ENCODE results near the gene NR2C2AP. TPM values are rescaled to one million over a fixed set of nuclear protein-coding genes. Genes with fewer than 3 reads are reported as not detected.
A peak's percentile ranks its signal among the peaks of the same experiment; 100 is the strongest.

The NR2C2AP gene, protein sequence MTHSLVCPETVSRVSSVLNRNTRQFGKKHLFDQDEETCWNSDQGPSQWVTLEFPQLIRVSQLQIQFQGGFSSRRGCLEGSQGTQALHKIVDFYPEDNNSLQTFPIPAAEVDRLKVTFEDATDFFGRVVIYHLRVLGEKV
- 30.7 and 31.7 TPM in 2 replicates for total RNA-seq (2021)
- long read RNA-seq, transcript NR2C2AP-205 (2 exons, 375 nt) = minor isoform, 5 of 118 reads
- long read RNA-seq, transcript NR2C2AP-201 (5 exons, 1,293 nt) = major isoform, 42 of 118 reads
- long read RNA-seq, transcript NR2C2AP-207 (4 exons, 899 nt) = minor isoform, 13 of 118 reads
- long read RNA-seq, partial matches to known transcripts = 16 of 118 reads
- long read RNA-seq, other reads (novel, unspliced or antisense) = 36 of 118 reads

DNA sequence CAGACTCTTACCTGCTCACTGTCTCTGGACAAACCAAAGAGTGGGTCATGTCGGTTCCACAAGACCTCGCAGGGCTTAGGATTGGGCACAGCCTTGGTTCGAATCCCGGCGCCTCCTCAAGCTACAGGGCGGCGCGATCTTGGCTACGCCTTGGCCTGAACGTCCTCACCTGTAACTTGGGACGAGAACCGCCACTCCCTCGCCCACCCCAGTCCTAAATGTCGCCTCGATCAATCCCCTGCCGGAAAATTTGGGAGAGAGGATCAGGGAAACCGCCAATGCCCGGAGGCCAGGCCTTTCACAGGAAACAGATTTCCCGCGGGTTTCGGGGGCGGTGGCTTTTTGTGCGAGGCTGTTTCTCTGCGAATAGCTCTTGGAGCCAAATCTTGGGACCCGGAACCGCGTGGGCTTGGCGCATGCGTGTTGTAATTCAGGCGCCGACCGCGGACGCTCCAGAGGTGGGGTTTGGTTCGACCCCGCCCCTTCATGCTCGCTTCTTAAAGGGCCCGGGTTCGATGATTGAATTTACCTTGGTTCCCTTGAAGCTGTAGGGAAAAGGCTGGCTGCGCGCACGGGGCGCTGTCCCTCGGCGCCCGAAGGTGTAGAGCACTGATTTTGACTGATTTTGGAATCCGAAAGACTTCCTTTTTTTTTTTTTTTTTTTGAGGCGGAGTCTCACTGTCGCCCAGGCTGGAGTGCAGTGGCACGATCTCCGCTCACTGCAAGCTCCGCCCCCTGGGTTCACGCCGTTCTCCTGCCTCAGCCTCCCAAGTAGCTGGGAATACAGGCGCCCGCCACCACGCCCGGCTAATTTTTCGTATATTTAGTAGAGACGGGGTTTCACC lies at the start of gene NR2C2AP:
TSS of gene NR2C2AP (minus strand) at position 403 of the 845 bp plus-strand sequence. CDS start at position 49, 354 bp downstream.
- H3K4me3 Mint-ChIP-seq = peak within 1 kb of the TSS; percentile 92
- Histone ChIP-seq H4K91ac (ENCODE audit: insufficient read length, low read depth, low read length) (no peak within 1 kb of the TSS), H3K9me3 (ENCODE audit: control insufficient read depth, low read depth, low read length) (no peaks in the 10 kb centered on the region), H3K4ac (ENCODE audit: low read depth, low read length) (no peak within 1 kb of the TSS), H3K27me3 (ENCODE audit: insufficient read depth, low read length) (peaks cover 21% of the 10 kb centered on the region; the same call in 1 of the 2 replicates), H2BK12ac (ENCODE audit: insufficient read length, low read depth, low read length) (no peak within 1 kb of the TSS), H3K23me2 (ENCODE audit: insufficient read length, low read depth, low read length, poor library complexity, severe bottlenecking) (peaks cover 7% of the 10 kb centered on the region), H3K18ac (ENCODE audit: insufficient read length, low read depth, low read length) (no peak within 1 kb of the TSS), H3K56ac (ENCODE audit: insufficient read length, low read depth, low read length) (no peak within 1 kb of the TSS), H2BK5ac (ENCODE audit: insufficient read length, low read length) (no peak within 1 kb of the TSS), H4K5ac (ENCODE audit: insufficient read length, low read depth, low read length) (no peak within 1 kb of the TSS), H3K4me1 (ENCODE audit: insufficient read depth, low read length) (no peaks in the 10 kb centered on the region), H3T11ph (ENCODE audit: low read length) (no peak within 1 kb of the TSS), H3K14ac (ENCODE audit: insufficient read depth, low read length) (0 out of 2 replicates have a peak within 1 kb of the TSS, but pooled peaks have one; percentile 11), H3K4me2 (ENCODE audit: insufficient read depth, insufficient read length, low read length) (peak within 1 kb of the TSS; percentile 68), H2AFZ (ENCODE audit: low read length) (no peak within 1 kb of the TSS), H3K79me1 (ENCODE audit: insufficient read depth, low read depth, low read length, poor library complexity, severe bottlenecking) (no peaks in the 10 kb centered on the region), H2BK20ac (ENCODE audit: low read depth, low read length, poor library complexity, severe bottlenecking) (no peak within 1 kb of the TSS), H4K20me1 (ENCODE audit: control insufficient read depth, insufficient read depth, insufficient read length) (no peaks in the 10 kb centered on the region), H3K27ac (ENCODE audit: insufficient read length, low read depth, low read length) (no peak within 1 kb of the TSS), H2BK15ac (ENCODE audit: low read depth, low read length) (no peak within 1 kb of the TSS), H4K8ac (replicated peaks; ENCODE audit: insufficient read length, low read depth, low read length) (no peak within 1 kb of the TSS), H3K23ac (ENCODE audit: insufficient read length, low read depth, low read length) (no peak within 1 kb of the TSS), H2BK120ac (ENCODE audit: low read depth, low read length, poor library complexity, severe bottlenecking) (no peak within 1 kb of the TSS), H3K9ac (ENCODE audit: extremely low read depth, insufficient read length, low read length) (peak within 1 kb of the TSS; percentile 51), H3K79me2 (ENCODE audit: insufficient read depth, low read length) (no peaks in the 10 kb centered on the region), H2AK5ac (ENCODE audit: insufficient read length, low read length) (no peak within 1 kb of the TSS)
- peaks cover 53% of the 10 kb centered on the region for H3K27me3 Mint-ChIP-seq (ENCODE audit: low read depth)
- TF ChIP-seq, protein P1, sequence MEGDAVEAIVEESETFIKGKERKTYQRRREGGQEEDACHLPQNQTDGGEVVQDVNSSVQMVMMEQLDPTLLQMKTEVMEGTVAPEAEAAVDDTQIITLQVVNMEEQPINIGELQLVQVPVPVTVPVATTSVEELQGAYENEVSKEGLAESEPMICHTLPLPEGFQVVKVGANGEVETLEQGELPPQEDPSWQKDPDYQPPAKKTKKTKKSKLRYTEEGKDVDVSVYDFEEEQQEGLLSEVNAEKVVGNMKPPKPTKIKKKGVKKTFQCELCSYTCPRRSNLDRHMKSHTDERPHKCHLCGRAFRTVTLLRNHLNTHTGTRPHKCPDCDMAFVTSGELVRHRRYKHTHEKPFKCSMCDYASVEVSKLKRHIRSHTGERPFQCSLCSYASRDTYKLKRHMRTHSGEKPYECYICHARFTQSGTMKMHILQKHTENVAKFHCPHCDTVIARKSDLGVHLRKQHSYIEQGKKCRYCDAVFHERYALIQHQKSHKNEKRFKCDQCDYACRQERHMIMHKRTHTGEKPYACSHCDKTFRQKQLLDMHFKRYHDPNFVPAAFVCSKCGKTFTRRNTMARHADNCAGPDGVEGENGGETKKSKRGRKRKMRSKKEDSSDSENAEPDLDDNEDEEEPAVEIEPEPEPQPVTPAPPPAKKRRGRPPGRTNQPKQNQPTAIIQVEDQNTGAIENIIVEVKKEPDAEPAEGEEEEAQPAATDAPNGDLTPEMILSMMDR (conservative IDR thresholded peaks at IDR 0.05) = no peak
- peaks cover 4 to 31% (median 26%) of the 10 kb centered on the region in 3 experiments for H3K36me3 Mint-ChIP-seq (ENCODE audit: insufficient read depth in 1 of 3, low read depth in 3 of 3)
- peak; percentile 85 for DNase-seq
- peaks cover 14 to 25% of the 10 kb centered on the region in 2 experiments for H3K4me1 Mint-ChIP-seq
- H3K9me3 Mint-ChIP-seq = peaks cover 0 to 9% of the 10 kb centered on the region in 2 experiments; a peak in 3 of 5 replicates
- WGBS (ENCODE audit: extremely low coverage, insufficient read length, low lambda C conversion rate) = no CpG with 5 or more reads among the region's 60 CpGs
- H3K27ac Mint-ChIP-seq = peak within 1 kb of the TSS in 2 of 3 experiments; percentile 80 to 92; a peak in 4 of 7 replicates
